ENCODE results near the gene TLE3.
A peak's percentile ranks its signal among the peaks of the same experiment; 100 is the strongest.

TLE3 gene

DNA sequence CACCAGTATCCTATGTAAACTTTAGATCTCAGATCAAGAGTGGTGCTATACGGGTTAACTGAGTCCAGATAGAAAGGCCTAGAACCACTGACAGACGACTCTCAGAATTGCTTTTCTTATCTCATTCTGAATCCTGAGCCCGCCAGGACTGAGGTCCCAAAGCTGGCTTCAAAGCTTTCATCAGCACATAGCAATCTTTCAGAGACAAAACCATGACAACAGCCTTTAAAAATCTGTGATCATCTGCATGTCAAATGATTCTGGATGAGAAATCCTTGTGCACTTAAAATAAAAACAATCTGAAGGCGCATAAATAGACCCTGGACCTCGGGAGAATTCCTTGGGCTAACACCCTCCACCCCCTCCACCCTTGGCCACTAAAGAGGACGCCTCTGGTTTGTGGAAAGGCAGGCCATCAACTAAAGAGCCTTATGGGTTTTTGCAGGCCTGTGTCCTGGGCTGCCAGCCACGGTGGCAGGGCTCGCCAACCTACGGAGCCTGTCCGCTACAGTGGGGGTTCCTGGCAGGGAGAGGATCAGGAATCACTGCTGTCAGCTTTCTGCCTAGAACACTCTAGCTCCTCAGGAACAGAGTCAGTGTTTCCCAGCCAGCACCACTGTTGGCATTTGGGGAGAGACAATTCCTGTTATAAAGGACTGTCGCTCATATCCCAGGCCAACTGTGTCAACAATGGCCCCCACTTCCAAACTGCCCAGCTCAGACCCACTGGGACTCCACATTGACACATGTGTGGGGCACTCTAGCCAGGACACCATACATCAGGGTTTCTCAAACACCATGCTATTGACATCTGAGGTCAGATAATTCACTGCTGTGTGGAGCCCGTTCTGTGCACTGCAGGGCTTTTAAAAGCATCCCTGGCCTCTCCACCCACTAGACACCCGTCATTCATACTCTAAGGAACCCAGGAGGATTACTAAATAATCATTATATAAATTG, 20.2 kb downstream of the TLE3 start:
- Histone ChIP-seq H3K36me3 (ENCODE audit: control insufficient read depth, insufficient read depth, low read length) (peaks cover 56% of the 10 kb centered on the region), H3K27me3 (replicated peaks; ENCODE audit: control insufficient read depth, insufficient read depth, low read length) (no peaks in the 10 kb centered on the region), H3K4me3 (replicated peaks; ENCODE audit: low read depth, low read length) (no peak overlapping the region)
- no peak for DNase-seq (ENCODE audit: extremely low read depth, insufficient read length)
- no peak for TF ChIP-seq CTCF (IDR thresholded peaks at IDR 0.05; ENCODE audit: insufficient read depth, low read length, poor library complexity, severe bottlenecking)

DNA sequence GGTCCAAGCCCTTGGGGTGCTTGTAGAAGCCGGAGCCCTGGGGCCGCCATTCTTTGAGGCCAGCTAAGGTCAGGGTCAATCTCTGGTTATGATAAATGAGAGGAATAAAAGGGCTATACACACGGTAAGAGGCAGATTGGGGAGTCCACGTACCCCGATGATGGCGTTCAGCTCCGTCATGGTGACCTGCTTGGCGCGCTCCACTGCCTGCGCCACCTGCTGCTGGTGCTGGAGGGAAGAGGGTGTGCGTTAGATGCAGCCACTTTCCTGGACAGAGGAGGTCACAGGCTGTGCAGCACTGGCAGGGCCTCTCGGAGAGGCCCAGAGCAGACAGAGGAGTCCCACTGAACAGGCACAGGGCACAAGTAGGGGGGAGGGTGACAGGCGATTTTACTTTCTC, 23.3 kb downstream of the TLE3 start:
- no peak for DNase-seq (ENCODE audit: extremely low read depth, insufficient read length)
- H3K27me3 ChIP-seq (replicated peaks; ENCODE audit: control insufficient read depth, insufficient read depth, low read length), result no peaks in the 10 kb centered on the region
- no peak for TF ChIP-seq CTCF (IDR thresholded peaks at IDR 0.05; ENCODE audit: insufficient read depth, low read length, poor library complexity, severe bottlenecking)
- H3K4me3 ChIP-seq (replicated peaks; ENCODE audit: low read depth, low read length), result no peak overlapping the region
- peaks cover 61% of the 10 kb centered on the region for H3K36me3 ChIP-seq (ENCODE audit: control insufficient read depth, insufficient read depth, low read length)

- Histone ChIP-seq H3K36me3 (ENCODE audit: control insufficient read depth, insufficient read depth, low read length) (peaks cover 63% of the 10 kb centered on the region), H3K27me3 (replicated peaks; ENCODE audit: control insufficient read depth, insufficient read depth, low read length) (no peaks in the 10 kb centered on the region)
- no peak for DNase-seq (ENCODE audit: extremely low read depth, insufficient read length)
Measured at GRCh38 chr15:70072479-70072878, 25.2 kb downstream of the TLE3 start.

DNA sequence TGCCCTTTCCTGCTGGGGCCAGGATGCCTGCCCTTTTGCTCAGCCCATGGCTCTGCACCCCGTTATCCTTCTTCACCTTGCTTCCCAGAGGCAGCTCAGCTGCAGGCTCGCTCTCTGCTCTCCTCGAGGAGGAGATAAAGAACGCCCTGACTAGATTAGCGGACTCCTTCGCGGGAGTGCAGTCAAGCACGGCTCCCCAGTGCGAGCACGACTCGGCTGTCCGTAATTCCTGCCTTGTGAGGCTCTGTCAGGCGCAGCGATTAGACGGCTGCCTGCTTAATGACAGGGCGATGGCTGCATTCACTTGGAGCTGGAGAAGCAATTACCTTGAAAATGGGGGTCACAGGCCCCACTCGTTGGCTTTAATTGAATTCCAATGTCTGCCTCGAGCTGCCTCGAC, 25.9 kb downstream of the TLE3 start:
- no peak for TF ChIP-seq CTCF (IDR thresholded peaks at IDR 0.05; ENCODE audit: insufficient read depth, low read length, poor library complexity, severe bottlenecking)
- peaks cover 65% of the 10 kb centered on the region for H3K36me3 ChIP-seq (ENCODE audit: control insufficient read depth, insufficient read depth, low read length)
- H3K27me3 ChIP-seq (replicated peaks; ENCODE audit: control insufficient read depth, insufficient read depth, low read length), result no peaks in the 10 kb centered on the region
- H3K4me3 ChIP-seq (replicated peaks; ENCODE audit: low read depth, low read length), result no peak overlapping the region
- DNase-seq (ENCODE audit: extremely low read depth, insufficient read length), result no peak

More at GRCh38 chr15:70072479-70072878, 25.2 kb downstream of the TLE3 start:
- peak; percentile 19 for TF ChIP-seq CTCF (IDR thresholded peaks at IDR 0.05; ENCODE audit: insufficient read depth, low read length, poor library complexity, severe bottlenecking)
- H3K4me3 ChIP-seq (replicated peaks; ENCODE audit: low read depth, low read length), result no peak overlapping the region

- TF ChIP-seq CTCF (IDR thresholded peaks at IDR 0.05; ENCODE audit: insufficient read depth, low read length, poor library complexity, severe bottlenecking), result no peak
- Histone ChIP-seq H3K27me3 (replicated peaks; ENCODE audit: control insufficient read depth, insufficient read depth, low read length) (no peaks in the 10 kb centered on the region), H3K4me3 (replicated peaks; ENCODE audit: low read depth, low read length) (no peak overlapping the region), H3K36me3 (ENCODE audit: control insufficient read depth, insufficient read depth, low read length) (peaks cover 68% of the 10 kb centered on the region)
- DNase-seq (ENCODE audit: extremely low read depth, insufficient read length), result no peak
Measured at GRCh38 chr15:70069716-70070115, 28.0 kb downstream of the TLE3 start.
